IMR-90 (cell line): ENCODE results near the gene SLC8A1. TPM values are rescaled to one million over a fixed set of nuclear protein-coding genes. Genes with fewer than 3 reads are reported as not detected.

Experiments
- ATAC-seq: fragments of 200-7000 bp; cut with Tn5 transposase; 2 replicates; pipeline ENCODE4 v1.9.1; 2020; ENCODE audit warnings: low read depth, mild to moderate bottlenecking, moderate library complexity
- BruUV-seq: library from RNA; stranded (reverse); fragments of 400-500 nt; replicated peaks from 2 replicates; lab custom pipeline; 2021; lab: Mats Ljungman, UMichigan
- CTCF ChIA-PET: fragments of 300-600 bp; formaldehyde crosslinking; extraction: SDS; loops from one replicate; lab custom pipeline; 2021; ENCODE audit warnings: antibody characterized with exemption; lab: Yijun Ruan, JAX
- POLR2A ChIA-PET: fragments of 300-600 bp; sonication (Branson Sonifier 250); formaldehyde crosslinking; loops from one replicate; lab custom pipeline; 2022; ENCODE audit warnings: antibody characterized with exemption; ENCODE audit not compliant: unreplicated experiment; lab: Charles Lee
- DNase-seq: peaks from one replicate; pipeline ENCODE4 v3.0.0; 2013
- H2AFZ ChIP-seq: replicated peaks from 2 replicates; pipeline ENCODE3; 2013; ENCODE audit warnings: low read length, mild to moderate bottlenecking; ENCODE audit not compliant: poor library complexity
- H2AK5ac ChIP-seq: 2 replicates; pipeline ENCODE4 v1.6.1; 2013; ENCODE audit warnings: low read depth, low read length, inconsistent platforms
- H2AK9ac ChIP-seq: replicated peaks from 2 replicates; pipeline ENCODE3; 2013; ENCODE audit warnings: mild to moderate bottlenecking, low read depth, low read length, moderate library complexity; ENCODE audit not compliant: poor library complexity
- H2BK120ac ChIP-seq: 2 replicates; pipeline ENCODE4 v1.6.1; 2013; ENCODE audit warnings: low read depth, low read length, inconsistent platforms
- H2BK15ac ChIP-seq: 3 replicates; pipeline ENCODE4 v1.6.1; 2013; ENCODE audit warnings: low read depth, low read length, inconsistent platforms
- H2BK20ac ChIP-seq: 2 replicates; pipeline ENCODE4 v1.6.1; 2013; ENCODE audit warnings: low read depth, mild to moderate bottlenecking, inconsistent platforms, low read length, moderate library complexity
- H2BK5ac ChIP-seq: 2 replicates; pipeline ENCODE4 v1.6.1; 2013; ENCODE audit warnings: mild to moderate bottlenecking, low read depth, low read length, inconsistent platforms; ENCODE audit not compliant: poor library complexity, severe bottlenecking
- H3K14ac ChIP-seq: replicated peaks from 2 replicates; pipeline ENCODE4 v1.6.1; 2013; ENCODE audit warnings: low read depth, low read length, inconsistent platforms
- H3K18ac ChIP-seq: 2 replicates; pipeline ENCODE4 v1.6.1; 2013; ENCODE audit warnings: low read depth, low read length, control low read depth
- H3K23ac ChIP-seq: 2 replicates; pipeline ENCODE4 v1.6.1; 2013; ENCODE audit warnings: low read depth, low read length, inconsistent platforms
- H3K27ac ChIP-seq: 2 replicates; pipeline ENCODE4 v1.5.1; 2013; ENCODE audit warnings: mild to moderate bottlenecking, control low read depth, low read length; ENCODE audit not compliant: insufficient read depth
- H3K27me3 ChIP-seq: 2 replicates; pipeline ENCODE4 v1.6.1; 2013; ENCODE audit warnings: low read length; ENCODE audit not compliant: control insufficient read depth, insufficient read depth
- H3K36me3 ChIP-seq: 2 replicates; pipeline ENCODE4 v1.6.1; 2013; ENCODE audit warnings: low read length, mixed read lengths; ENCODE audit not compliant: control insufficient read depth, insufficient read depth
- H3K4ac ChIP-seq: 2 replicates; pipeline ENCODE4 v1.6.1; 2013; ENCODE audit warnings: low read depth, low read length, inconsistent platforms
- H3K4me1 ChIP-seq: 2 replicates; pipeline ENCODE4 v1.6.1; 2013; ENCODE audit warnings: low read length, mixed read lengths; ENCODE audit not compliant: control insufficient read depth, insufficient read depth
- H3K4me2 ChIP-seq: 2 replicates; pipeline ENCODE4 v1.6.1; 2013; ENCODE audit warnings: low read depth, mild to moderate bottlenecking, control low read depth, low read length, moderate library complexity
- H3K4me3 ChIP-seq: 2 replicates; pipeline ENCODE4 v1.5.1; 2013; ENCODE audit warnings: low read depth, mild to moderate bottlenecking, control low read depth, low read length, moderate library complexity; ENCODE audit not compliant: insufficient read depth
- H3K56ac ChIP-seq: 2 replicates; pipeline ENCODE4 v1.6.1; 2013; ENCODE audit warnings: low read length, inconsistent platforms; ENCODE audit not compliant: insufficient read depth; ENCODE audit errors: extremely low read depth
- H3K79me1 ChIP-seq, 2 experiments: 2 replicates each; pipeline ENCODE4 v1.6.1; 2013; ENCODE audit warnings: low read length in 2 of 2, inconsistent platforms in 1 of 2, low read depth in 1 of 2
- H3K9ac ChIP-seq: 2 replicates; pipeline ENCODE4 v1.6.1; 2013; ENCODE audit warnings: low read depth, low read length, control low read depth
- H3K9me1 ChIP-seq: 2 replicates; pipeline ENCODE4 v1.6.1; 2013; ENCODE audit warnings: low read length, inconsistent platforms; ENCODE audit not compliant: insufficient read depth
- H3K9me3 ChIP-seq: 2 replicates; pipeline ENCODE4 v1.6.1; 2013; ENCODE audit warnings: low read length; ENCODE audit not compliant: control insufficient read depth, insufficient read depth
- H4K20me1 ChIP-seq: 2 replicates; pipeline ENCODE4 v1.6.1; 2013; ENCODE audit warnings: low read length, inconsistent platforms; ENCODE audit not compliant: insufficient read depth
- H4K5ac ChIP-seq: 2 replicates; pipeline ENCODE4 v1.6.1; 2013; ENCODE audit warnings: mild to moderate bottlenecking, low read depth, low read length, control low read depth
- H4K8ac ChIP-seq, 2 experiments: 2 replicates each; pipeline ENCODE4 v1.6.1; 2013; ENCODE audit warnings: low read depth in 2 of 2, low read length in 2 of 2, control low read depth in 1 of 2, inconsistent platforms in 1 of 2
- H4K91ac ChIP-seq: 2 replicates; pipeline ENCODE4 v1.6.1; 2013; ENCODE audit warnings: low read depth, low read length, inconsistent platforms; ENCODE audit not compliant: insufficient read depth
- ELK1 ChIP-seq: fragments of 150-350 bp; IDR thresholded peaks from 2 replicates; pipeline ENCODE4 v1.6.1; 2016; ENCODE audit warnings: low read depth, mild to moderate bottlenecking, low read length, moderate library complexity, borderline replicate concordance
- FOS ChIP-seq: fragments of 150-350 bp; IDR thresholded peaks from 2 replicates; pipeline ENCODE4 v1.6.1; 2016; ENCODE audit warnings: low read depth, low read length
- WGBS, 2 experiments: methylation state at CpG; one replicate each; pipeline versions ENCODE4 v1.1.5 to v1.1.7; 2013; ENCODE audit warnings: missing lambda C conversion rate in 2 of 2; ENCODE audit not compliant: insufficient read length in 1 of 2; ENCODE audit errors: extremely low coverage in 2 of 2; 5-methylcytosine and 5-hydroxymethylcytosine counted together
- dilution Hi-C: fragments of 300-500 bp; cut with HindIII; formaldehyde crosslinking; loops from one replicate; pipeline ENCODE4 v1.14.3; 2018; ENCODE audit warnings: low sequenced_read_pairs; ENCODE audit not compliant: unreplicated experiment
- in situ Hi-C: fragments of 300-500 bp; cut with MboI; formaldehyde crosslinking; loops from 3 replicates; pipeline ENCODE4 v1.14.3; 2019; ENCODE audit warnings: low sequenced_read_pairs, inconsistent platforms, mixed read lengths
- intact Hi-C: fragments of 100-400 bp; cut with micrococcal nuclease; formaldehyde crosslinking; loops from 2 replicates; pipeline ENCODE4 v1.10.0; 2022
- polyA plus RNA-seq, 3 experiments: library from polyadenylated mRNA; depleted of rRNA; stranded (reverse); fragments of >200 nt; gene quantifications; 2 replicates each; pipeline ENCODE4 v1.2.3, GENCODE V29; 2012; ENCODE audit warnings: low replicate concordance in 1 of 3
- total RNA-seq: library from RNA; depleted of rRNA; stranded (reverse); fragments of >200 nt; gene quantifications from 2 replicates; pipeline ENCODE4 v1.2.3, GENCODE V29; 2012

Gene SLC8A1
- total and polyA plus RNA-seq, 2 of the 4 experiments (the other 2 are of a cell fraction) = 7.7 to 57.0 TPM

- Histone ChIP-seq H3K27ac (no peak overlapping the region), H4K8ac (no peak overlapping the region), H3K23ac (peak overlapping the region; percentile 69; the same call in 1 of the 2 replicates), H3K27me3 (no peaks in the 10 kb centered on the region), H3K4me1 (peaks cover 15% of the 10 kb centered on the region), H2AFZ (no peak overlapping the region), H2BK20ac (no peak overlapping the region; the same call in 1 of the 2 replicates), H4K91ac (no peak overlapping the region; the same call in 1 of the 2 replicates), H3K9me3 (no peaks in the 10 kb centered on the region), H2BK120ac (peak overlapping the region; percentile 27), H3K18ac (peak overlapping the region; percentile 31; the same call in 1 of the 2 replicates), H3K4me3 (no peak overlapping the region), H3K9me1 (peaks cover 15% of the 10 kb centered on the region), H3K56ac (no peak overlapping the region), H3K36me3 (no peaks in the 10 kb centered on the region), H3K14ac (peak overlapping the region; percentile 62; the same call in 1 of the 2 replicates), H2AK5ac (peak overlapping the region; percentile 79; the same call in 1 of the 2 replicates), H4K20me1 (no peaks in the 10 kb centered on the region), H3K9ac (no peak overlapping the region), H3K4ac (peak overlapping the region; percentile 26; the same call in 1 of the 2 replicates), H3K79me1 (peaks cover 35 to 68% of the 10 kb centered on the region in 2 experiments), H2BK5ac (no peak overlapping the region), H3K4me2 (no peak overlapping the region), H2BK15ac (peak overlapping the region; percentile 82; the same call in 2 of the 3 replicates), H2AK9ac (no peak overlapping the region), H4K5ac (peak overlapping the region; percentile 11; the same call in 1 of the 2 replicates)
- in situ Hi-C loops = no loop called here
- ATAC-seq (no peak), DNase-seq (no peak)
- BruUV-seq = no TSS peak
- CTCF ChIA-PET = no interaction called here
- no peak for TF ChIP-seq FOS
- TF ChIP-seq ELK1 = no peak
- POLR2A ChIA-PET = no interaction called here
- intact Hi-C loops = no loop called here
- WGBS, 2 experiments = no CpG with 5 or more reads among the region's 3 CpGs
- dilution Hi-C loops = no loop called here
These were observed 96.4 kb downstream of the SLC8A1 start for GRCh38 chr2:40355451-40355850.
